Right renal pelvis (tissue), 4 donors: ENCODE results near the gene IL17RD. TPM values are rescaled to one million over a fixed set of nuclear protein-coding genes. Genes with fewer than 3 reads are reported as not detected.
A peak's percentile ranks its signal among the peaks of the same experiment; 100 is the strongest.
"Not testable (repeated sequence)": the region's sequence is repeated elsewhere in the genome, so short reads cannot be mapped to it uniquely, and the experiment has no call there.

Experiments
- DNase-seq, 4 donors: peaks; one replicate each; pipeline ENCODE4 v3.0.0-alpha.2; 2013; ENCODE audit warnings: low read depth in 4 of 4, low spot score in 3 of 4, missing footprints in 1 of 4
- polyA plus RNA-seq, 4 donors: library from polyadenylated mRNA; unstranded; fragments of 120-200 nt; gene quantifications; one replicate each; pipeline ENCODE4 v1.2.1, GENCODE V29; 2013; ENCODE audit not compliant: insufficient read length in 4 of 4

The IL17RD gene
- polyA plus RNA-seq, 4 donors = 48.0 to 54.7 (median 52.6) TPM

DNA sequence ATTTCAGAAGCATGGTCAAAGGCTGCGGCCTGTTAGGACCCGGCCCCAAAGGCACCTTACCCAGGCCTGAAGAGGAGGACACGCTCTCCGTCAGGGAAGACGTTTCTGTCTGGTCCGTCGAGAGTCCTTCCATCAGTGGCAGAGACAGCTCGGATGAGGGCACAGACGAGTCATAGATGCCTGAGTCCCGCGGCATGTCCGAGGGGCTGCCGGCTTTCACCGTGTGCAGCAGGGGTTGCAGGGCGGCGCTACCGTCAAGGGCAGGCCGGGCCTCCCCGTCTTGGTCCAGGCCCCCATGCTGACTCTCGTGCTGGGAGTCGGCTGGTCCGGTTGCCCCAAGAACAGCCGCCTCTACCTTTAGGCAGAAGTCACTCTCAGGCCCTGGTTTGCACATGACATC is 67.6 kb downstream of the IL17RD start:
- no peak for DNase-seq

- DNase-seq = no peak
Observed at GRCh38 chr3:57095363-57095762, 69.8 kb downstream of the IL17RD start.

DNA sequence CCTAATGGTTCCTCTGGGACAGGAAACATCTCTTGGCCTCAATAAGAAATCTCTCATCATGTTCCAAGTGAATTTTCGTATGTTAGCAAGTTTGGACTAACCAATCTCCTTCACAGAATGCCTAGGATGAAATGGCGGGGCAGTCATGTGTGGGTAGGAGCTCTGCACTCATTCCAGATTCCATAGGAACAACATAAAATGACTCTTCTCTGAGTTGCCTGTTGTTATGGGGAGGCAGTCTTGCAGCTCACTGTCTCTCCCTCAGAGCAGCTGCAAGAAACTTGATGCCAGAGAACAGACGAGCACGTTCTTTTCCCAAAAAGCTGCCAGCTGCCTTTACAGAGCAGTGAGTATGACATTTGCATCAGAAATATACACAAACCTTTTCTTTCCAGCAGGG is 70.6 kb downstream of the IL17RD start:
- no peak for DNase-seq

DNA sequence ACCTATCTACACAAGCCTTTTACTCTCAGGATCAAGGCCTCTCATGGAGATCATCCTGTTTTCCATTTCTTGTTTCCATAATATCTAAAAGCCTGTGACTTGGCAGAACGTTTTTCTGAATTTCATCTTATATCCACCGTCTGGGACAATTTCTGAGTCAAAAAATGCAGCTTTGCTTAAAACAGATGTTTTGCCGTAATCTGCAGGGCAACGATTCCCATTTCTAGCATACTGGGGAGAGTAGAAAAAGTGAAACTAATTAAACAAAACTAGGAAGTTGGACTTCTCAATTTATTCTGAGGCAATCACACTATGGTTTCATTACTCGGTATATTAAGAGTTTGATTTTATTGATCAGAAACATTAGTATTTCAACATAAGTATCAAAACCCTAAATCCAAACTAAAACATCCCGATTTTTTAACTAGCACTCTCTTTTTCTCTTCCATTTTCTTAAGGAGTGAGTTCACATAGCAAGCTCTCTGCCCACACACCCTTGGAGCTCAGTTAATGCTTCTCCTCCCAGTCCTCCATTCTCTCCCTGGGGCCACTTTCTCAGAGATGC is 71.1 kb downstream of the IL17RD start:
- no peak for DNase-seq

GRCh38 chr3:57093489-57093888 is 71.7 kb downstream of the IL17RD start:
- no peak for DNase-seq

DNA sequence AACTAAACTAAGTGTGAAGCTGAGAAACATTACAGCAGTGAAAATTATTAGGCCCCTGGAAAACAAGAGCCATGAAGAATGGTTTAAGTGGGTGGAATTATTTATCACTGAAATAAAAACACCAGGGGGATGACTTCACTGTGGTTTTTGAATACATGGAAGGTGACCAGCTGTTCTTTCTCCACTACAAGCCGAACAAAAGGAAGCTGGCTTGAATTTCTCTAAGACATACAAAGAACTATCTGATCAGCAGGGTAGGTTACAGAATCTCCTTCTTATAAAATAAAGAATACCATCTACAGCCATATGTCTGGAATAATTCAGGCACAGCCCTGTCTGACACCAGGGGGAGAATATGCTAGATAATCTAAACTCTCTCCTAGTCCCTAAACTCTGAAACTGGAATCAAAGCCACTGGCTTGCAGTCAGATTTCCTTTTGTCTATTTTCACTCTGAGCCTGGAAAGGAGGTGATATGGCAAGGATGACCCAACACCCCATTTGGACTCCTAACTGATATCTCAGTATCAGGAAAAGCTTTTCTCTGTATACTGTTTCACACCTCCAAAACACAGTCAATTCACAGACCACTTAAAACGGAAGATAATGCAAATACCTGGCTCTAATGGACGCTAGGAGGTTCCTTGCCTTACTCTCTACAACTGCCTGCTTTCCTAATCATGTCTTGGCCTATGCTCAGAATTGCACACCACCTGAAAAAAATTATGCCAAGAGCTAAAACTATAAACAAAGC is 73.5 kb downstream of the IL17RD start:
- DNase-seq = no peak

- no peak for DNase-seq
Observed at GRCh38 chr3:57089043-57089442, 76.1 kb downstream of the IL17RD start.

DNA sequence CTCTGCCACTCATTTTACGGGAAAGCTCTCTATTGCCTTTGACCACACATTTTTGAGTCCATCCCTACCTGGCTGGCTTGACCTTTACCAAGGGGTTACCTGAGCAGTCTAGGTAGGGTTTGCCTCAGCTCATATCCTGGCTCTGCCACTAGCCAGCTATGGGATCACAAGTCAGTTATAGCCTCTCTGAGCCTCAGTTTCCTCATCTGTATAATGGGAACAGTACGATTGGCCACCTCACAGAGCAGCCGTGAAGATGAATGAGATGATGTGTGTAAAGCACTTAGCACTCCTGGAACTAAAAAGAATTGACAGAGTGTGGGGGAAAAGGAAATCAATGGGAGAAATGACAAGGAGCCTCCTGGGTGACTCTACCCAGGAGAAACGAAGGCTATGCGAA is 76.7 kb downstream of the IL17RD start:
- DNase-seq = no peak

DNA sequence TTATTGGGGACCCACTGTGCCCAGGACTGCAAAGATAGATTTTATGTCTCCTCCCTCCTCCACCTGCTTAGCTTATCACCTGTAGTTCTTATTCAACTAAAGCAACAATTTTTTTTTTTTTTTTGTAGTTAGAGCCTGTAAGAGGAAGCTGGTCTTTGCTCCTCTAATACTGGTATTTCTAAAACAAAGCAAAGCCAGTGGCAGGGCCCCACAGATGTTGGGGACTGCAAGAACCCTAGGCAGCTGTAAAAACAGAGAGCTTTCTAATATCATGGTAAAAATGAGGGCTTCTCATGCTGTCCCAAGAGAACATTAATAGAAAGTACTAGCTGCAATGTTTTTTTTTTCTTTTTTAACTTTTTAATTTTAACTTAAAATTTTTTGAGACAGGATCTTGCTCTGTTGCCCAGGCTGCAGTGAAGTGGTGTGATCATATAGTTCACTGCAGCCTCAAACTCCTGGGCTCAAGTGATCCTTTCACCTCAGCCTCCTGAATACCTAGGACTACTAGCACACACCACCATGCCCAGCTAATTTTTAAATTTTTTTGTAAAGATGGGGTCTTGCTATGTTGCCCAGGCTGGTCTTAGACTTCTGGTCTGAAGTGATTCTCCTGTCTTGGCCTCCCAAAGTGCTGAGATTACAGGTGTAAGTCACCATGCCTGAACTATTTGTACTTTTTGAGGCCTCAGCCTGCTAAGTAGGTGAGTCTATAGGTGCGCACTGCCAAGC is 77.6 kb downstream of the IL17RD start:
- DNase-seq = no peak

- no peak for DNase-seq
Observed at GRCh38 chr3:57086201-57086600, 79.0 kb downstream of the IL17RD start.

DNA sequence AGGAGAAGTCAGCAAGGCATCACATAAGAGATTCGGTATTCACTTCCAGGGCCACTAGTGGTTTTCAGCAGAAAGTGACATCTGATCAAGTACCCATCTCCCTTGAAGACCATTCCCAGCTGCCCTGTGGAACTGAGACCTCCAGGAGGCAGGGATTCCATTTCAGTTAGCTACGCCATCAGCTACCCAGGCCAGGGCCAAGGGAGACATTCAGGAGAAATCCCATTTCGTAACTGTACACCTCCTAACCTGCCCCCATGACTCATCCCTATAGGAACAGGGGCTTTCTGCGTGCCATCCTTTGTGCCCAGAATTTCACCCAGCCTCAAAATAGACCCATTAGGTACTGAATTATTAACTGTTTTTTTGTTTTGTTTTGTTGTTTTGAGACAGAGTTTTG is 79.9 kb downstream of the IL17RD start:
- DNase-seq = no peak

GRCh38 chr3:57083266-57083995 is 81.7 kb downstream of the IL17RD start:
- not testable (repeated sequence) for DNase-seq

GRCh38 chr3:57082481-57082880 is 82.7 kb downstream of the IL17RD start:
- no peak for DNase-seq

- no peak for DNase-seq
Observed at GRCh38 chr3:57081173-57081572, 84.0 kb downstream of the IL17RD start.

DNA sequence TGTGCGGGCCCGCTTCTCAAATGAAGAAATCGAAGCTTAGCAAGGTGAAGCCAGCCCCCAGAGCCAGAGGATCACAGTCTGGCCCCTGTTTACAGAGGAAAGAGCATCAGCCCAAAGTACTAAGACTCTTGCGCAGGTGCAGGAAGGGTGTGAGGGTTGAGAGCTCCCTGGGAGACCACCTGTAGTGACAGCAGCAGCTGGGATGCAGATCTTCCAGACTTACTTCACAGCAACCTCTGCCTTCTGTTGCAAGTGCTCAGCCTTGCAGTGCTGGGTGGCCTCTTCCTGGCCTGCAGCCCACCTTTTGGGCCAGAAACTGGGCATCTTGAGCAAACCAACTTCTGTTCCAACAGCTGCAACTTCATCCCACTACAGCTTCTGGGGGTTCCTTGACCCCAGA is 85.0 kb downstream of the IL17RD start:
- DNase-seq = no peak

DNA sequence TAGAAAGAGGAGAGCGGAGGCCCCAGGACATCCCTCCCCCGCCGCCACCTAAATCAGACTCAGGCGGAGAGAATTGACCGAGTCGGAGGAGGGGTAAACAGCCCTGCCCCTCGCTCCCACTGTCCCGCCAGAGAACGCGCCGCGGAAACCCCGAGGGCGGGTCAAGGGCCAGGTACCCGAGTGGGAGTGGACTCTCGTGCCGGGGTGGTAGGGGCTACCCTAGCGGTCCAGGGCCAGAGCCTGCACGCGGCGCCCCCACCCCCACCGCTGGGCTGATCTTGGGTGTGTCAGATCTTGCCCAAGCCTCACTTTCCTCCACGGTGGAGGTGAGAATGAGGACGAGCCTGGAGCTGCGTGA is 85.7 kb downstream of the IL17RD start:
- no peak for DNase-seq

GRCh38 chr3:57078635-57079473 is 86.3 kb downstream of the IL17RD start:
- peak in 1 of 4 donors; percentile 50 for DNase-seq

GRCh38 chr3:57078344-57078634 is 86.9 kb downstream of the IL17RD start:
- peak in 1 of 4 donors; percentile 49 for DNase-seq

- no peak for DNase-seq
Observed at GRCh38 chr3:57077630-57078343, 87.4 kb downstream of the IL17RD start.

GRCh38 chr3:57076422-57076951 is 88.7 kb downstream of the IL17RD start:
- DNase-seq = no peak
